ENCODE measurements around the gene ANO1. TPM values are rescaled to one million over a fixed set of nuclear protein-coding genes. Genes with fewer than 3 reads are reported as not detected.
"Not testable (repeated sequence)": the region's sequence is repeated elsewhere in the genome, so short reads cannot be mapped to it uniquely, and the experiment has no call there.

The ANO1 gene
- total RNA-seq, 1 donor from 2014 or later: 0.62 TPM

DNA sequence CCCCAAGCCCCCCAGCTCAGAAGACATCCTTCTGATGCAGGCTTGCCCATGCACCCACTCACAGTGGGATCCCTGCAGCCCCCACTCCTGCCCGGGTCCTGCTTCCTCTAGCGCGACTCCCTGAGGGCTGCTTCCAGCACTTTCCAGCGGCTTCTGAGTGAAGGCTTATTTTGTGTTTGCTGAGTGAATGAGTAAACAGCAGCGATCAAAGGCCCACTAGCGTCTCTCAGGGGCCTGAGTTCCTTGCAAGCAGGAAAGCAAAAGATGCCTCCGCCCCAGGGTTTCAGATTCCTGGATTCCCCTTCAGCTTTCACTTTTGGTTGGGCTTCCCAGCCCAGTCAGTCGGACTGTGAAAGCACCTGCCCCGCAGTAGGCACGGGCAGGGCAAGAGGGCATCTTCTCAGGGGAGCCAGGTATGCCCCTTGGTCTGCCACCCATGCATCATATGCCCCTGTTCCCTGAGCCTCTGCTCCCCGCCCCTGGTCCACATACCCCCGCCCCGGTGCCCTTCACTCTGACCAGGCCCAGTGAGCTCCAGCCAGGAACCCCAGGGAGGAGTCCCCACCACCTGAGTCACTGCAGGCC, 134.2 kb downstream of the ANO1 start:
- DNase-seq: no peak

DNA sequence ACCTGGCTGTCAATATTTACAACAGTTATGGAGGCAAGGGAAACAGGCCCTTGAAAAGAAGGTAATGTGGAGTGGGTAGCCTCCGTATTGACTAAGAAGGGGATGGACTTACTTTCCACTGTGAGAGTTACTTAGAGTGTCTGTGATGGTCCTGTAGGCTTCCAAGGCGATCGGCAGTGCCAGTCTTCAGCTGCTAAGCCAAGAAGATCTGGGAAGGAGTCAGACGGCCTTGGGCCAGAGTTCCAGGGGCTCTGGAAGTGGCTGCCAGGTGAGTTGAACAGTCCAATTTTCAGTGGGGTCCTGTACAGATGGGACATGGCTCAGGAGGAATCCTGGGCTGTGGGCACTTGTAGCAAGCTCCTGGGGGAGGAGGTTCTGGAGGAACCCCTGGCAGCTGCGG, 139.3 kb downstream of the ANO1 start:
- not testable (repeated sequence) for DNase-seq

DNA sequence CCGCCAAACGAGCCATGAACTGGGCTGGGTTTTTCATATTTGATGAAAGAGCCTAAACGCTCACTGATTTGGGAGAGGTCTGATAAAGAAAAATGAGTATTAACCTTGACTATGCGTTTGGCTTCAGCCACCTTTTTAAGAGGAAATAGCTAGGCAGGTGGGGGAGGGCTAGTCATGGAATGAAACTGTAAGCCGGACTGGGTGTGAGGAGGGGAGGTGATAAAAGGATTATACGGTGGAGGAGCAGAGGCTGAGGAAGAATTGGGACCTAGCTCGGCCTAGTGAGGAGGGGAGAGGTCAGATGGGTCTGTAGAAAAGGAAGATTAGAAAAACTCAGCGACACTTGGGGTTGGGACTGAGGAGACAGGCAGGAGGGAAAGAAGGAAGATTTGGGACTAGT, 140.0 kb downstream of the ANO1 start:
- not testable (repeated sequence) for DNase-seq

DNA sequence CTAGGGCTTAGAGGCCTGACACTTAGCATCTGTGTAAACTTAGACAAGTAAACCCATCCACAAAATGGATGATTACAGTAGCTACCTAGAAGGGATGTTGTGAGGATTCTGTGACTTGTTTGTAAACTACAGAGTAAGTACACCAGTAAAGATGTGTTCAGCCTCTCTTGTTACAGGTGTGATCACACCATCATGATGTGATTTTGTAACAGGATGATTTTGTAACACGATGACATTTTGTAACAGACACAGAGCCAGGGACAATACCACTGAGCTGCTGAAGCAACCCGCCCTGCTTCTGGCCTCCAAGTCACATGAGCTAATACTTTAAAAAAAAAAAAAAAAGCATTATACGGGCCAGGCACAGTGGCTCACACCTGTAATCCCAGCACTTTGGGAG, 142.0 kb downstream of the ANO1 start:
- DNase-seq: no peak

DNA sequence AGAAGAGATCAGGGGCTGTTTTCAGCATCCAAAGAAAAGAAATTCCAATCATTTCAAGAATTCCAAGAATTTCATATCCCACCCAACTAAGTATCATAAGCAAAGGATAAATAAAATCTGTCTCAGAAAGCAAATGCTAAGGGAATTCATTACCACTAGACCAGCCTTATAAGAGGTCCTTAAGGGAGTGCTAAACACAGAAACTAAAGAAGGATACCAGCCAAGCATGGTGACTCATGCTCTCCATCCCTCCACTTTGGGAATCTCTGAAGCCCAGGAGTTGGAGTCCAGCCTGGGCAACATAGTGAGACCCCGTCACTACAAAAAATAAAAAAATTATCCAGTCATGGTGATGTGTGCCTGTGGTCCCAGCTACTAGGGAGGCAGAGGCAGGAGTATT, 142.8 kb downstream of the ANO1 start:
- no peak for DNase-seq

DNA sequence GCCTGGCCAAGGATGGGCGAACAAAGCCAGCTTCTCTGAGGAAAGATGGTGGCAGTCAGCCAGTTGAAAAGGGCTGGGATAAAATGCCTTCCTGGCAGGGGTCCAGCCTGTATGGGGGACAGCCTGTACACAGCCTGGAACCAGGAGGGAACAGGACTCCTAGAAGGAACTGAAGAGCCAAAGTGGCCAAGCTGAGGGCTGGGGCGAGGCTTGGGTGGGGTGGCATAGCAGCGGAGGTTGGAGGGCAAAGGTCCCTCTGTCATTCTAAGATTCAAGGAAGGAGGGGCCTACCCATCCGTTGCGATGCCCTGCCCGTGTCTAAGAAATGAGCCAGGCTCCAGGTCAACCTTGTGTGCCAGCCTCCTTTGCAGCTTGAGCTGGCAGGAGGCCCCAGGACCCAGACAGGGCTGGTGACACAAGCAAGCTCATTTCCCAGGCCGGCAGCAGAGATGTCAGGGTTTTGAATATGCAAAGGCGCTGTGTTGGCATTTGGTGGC, 147.6 kb downstream of the ANO1 start:
- DNase-seq: no peak

DNA sequence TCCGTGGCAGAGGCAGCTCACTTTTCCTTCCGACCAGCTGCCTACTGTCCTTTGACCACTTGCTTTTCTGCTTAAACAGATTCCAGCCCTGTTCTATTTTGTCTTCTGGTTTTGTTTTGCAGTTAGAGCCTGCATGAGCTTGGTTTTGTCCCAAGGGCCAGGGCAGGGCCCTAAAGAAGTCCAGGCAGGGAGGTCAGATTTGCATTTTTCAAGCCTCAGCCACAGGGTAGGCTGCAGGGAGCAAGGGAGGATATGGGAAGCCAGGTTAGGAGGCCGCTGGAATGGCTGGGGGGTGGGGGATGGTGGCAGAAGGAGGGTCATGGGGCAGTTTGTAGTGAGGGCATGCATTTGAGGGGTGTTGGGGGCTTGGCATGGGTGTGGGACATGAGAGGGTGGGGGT, 148.1 kb downstream of the ANO1 start:
- DNase-seq: no peak

DNA sequence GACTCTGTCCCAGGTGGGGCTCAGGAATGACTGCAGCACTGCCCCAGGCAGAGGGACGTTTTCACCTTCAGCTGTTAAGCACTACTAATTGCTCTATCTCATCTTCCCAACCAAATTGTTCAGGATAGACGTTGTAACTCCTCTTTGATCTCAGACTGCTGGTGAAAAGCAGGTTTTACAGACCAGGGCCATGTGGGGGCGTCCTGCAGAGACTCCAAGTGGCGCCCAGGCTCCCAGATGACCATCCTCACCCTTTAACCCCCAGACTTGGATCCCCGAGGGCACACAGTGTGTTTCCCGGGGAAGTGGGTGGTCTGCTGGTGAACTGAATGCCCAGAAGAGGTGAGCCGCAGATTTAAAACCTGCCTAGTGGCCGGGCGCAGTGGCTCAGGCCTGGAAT, 148.8 kb downstream of the ANO1 start:
- no peak for DNase-seq

DNA sequence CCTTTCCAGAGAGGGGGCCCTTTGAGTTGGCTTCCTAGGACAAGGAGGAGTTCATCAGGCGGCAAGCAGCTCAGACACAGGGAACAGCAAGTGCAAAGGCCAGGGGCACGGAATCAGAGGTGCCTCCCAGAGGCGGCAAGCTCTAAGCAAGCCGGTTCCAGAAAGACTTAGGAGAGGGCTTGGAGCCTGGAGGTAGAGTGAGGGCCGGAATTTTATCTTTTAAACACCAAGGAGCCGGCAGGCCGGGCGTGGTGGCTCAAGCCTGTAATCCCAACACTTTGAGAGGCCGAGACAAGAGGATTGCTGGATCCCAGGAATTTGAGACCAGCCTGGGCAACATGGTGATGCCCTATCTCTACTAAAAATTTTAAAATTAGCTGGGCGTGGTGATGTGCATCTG, 151.6 kb downstream of the ANO1 start:
- no peak for DNase-seq

DNA sequence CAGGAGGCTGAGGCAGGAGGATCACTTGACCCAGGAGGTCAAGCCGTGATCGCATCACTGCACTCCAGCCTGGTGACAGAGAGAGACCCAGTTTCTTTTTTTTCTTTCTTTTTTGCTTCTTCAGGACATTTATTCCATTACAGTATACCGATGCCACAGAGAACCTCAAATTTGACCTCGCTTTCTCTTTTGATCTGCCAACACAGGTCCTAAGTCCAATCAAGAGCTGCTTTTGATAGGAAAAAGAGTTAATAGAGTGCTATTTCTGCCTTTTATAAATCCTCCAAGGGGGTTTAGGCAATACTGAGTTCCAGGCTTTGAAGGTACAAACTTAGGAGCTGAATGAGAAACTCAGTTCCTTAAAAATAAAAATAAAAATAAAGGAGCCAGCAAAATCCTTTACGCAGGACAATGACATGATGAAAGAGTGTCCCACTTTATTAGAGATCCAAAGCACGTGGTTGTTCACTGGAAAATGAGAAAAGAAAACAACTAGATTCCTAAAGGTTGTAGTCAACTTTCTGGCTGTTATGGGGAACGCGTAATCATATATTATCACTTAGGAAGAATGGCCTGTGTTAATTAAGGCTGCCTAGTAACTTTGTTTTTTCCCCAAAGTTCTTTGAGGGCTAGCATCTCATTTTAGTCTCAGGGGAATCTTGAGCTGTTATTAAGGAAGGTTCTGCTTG, 152.2 kb downstream of the ANO1 start:
- no peak for DNase-seq

DNA sequence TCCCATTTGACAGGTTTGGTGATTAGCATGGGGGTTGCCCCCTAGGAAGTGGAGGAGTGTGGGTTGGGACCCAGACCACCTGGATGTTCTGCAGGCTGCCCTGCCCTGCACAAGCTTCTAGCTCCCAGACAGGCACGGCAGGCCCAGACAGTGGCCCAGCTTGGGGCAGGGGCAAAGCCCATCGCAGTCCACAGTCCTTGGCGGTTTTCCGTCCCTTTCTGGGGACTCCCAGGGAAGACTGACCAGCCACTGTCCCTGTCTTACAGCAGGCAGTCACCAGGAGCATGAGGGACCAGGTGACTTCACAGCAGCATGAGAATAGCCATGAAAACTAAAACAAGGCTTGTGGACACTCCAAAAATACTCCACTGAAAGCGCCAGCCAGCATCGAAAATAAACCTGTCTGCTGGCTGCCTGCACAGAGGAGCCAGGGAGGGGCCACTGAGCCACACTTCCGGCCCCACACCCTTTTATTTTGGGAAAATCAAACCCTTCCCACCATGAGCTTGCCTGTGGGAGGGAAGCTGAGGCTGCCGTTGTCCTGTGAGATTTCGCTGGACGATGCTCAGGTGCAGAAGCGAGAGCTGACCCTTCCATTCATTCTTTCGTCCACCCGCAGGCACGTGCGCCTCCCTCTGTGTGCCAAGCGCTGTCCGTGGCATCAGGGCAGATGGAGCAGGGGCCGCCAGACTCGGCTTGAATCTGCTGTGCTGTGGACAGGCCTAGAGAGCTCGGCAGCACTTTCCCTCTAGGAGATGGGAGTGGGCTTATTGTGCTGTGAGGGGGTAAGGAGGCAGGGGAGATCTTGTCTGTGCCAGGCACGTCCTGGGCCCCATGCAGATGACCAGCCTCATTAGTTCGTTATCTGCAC, 153.0 kb downstream of the ANO1 start:
- DNase-seq: no peak

DNA sequence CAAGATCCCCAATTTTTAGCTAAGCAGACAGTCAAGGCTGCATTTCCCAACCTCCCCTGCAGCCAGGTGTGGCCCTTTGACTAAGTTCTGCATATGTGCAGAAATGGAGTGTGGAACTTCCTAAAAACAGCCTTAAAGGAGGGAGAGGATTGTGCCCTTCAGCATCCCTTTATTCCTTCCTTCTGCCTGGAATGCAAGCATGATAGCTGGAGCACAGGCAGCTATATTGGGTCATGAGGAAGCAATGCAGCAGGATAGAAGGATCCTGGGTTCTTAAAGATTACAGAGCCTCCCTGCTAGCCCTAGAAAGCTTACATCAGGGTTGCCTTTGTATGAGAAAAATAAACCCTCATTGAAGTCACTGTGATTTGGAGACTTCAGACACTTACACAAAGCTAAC, 154.9 kb downstream of the ANO1 start:
- DNase-seq: no peak

DNA sequence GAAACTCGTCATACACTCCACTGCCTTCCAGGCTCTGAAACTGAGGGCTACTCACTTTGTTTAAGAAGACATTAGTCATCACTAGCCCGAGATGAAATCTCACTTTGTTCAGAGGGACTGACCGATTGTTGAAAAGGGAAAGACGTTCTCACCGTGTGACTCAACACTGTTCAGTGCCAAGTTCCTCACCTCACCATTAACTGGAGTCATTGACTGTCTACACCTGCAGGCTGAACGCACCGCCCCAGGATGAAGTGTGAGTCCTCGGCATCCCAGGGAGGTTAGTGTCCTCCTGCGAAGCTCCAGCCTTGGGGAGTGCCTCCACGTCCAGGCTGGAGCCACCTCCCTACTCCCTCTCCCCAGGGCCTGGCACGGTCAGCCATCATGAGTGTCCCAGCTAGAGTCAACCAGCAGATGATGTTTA, 155.4 kb downstream of the ANO1 start:
- no peak for DNase-seq

DNA sequence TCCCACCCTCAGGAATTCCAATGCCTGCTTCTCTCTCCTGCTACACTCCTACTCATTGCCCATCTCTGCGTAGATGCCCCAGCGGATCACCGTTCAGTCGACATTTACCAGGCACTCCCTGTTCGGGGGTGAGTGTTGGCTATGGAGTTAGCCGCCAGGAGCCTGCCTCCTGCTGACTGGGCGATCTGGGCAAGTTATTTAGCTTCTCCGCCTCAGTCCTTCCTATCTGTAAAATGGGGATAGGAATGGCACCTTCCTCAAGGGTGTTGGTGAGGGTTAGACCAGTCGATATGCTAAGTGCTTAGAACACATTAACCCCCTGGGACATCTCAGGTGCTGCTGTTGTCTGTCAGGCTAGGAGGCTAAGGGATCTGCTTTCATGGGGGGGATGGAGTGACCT, 155.8 kb downstream of the ANO1 start:
- DNase-seq: no peak

Small RNA genes within 50 kb of the gene (small RNA-seq; reads per million reads assigned to genes)
- gene RNU6-1175P: not detected

Other genes with a start within 250 kb of the ANO1 start
- gene FADD, start 125.0 kb downstream of the ANO1 start, total RNA-seq: 16.1 TPM
- gene PPFIA1, start 192.4 kb downstream of the ANO1 start, total RNA-seq: 34.2 TPM